HG03135 (cell line): ENCODE measurements around the gene RUNX3.

Experiments
- ATAC-seq: cut with Tn5 transposase; IDR thresholded peaks from one replicate; pipeline ENCODE4 v1.9.1; 2021; ENCODE audit warnings: mild to moderate bottlenecking, moderate library complexity; ENCODE audit not compliant: unreplicated experiment

The RUNX3 gene

GRCh38 chr1:24963943-24964693 is 34.0 kb upstream of the RUNX3 start:
- no peak for ATAC-seq

GRCh38 chr1:24963099-24963872 is 33.2 kb upstream of the RUNX3 start:
- ATAC-seq: no peak

GRCh38 chr1:24961961-24962861 is 32.1 kb upstream of the RUNX3 start:
- ATAC-seq: no peak

- no peak for ATAC-seq
These were observed 31.3 kb upstream of the RUNX3 start for GRCh38 chr1:24961334-24961733.

- no peak for ATAC-seq
These were observed 30.2 kb upstream of the RUNX3 start for GRCh38 chr1:24960071-24960801.

- ATAC-seq: no peak
These were observed 29.5 kb upstream of the RUNX3 start for GRCh38 chr1:24959623-24959975.

GRCh38 chr1:24958766-24959622 is 28.9 kb upstream of the RUNX3 start:
- no peak for ATAC-seq

- no peak for ATAC-seq
These were observed 28.0 kb upstream of the RUNX3 start for GRCh38 chr1:24957808-24958752.

- ATAC-seq: no peak
These were observed 27.1 kb upstream of the RUNX3 start for GRCh38 chr1:24957016-24957807.

GRCh38 chr1:24955779-24956365 is 25.8 kb upstream of the RUNX3 start:
- ATAC-seq: no peak

- ATAC-seq: no peak
These were observed 25.1 kb upstream of the RUNX3 start for GRCh38 chr1:24955161-24955560.

GRCh38 chr1:24954631-24955030 is 24.6 kb upstream of the RUNX3 start:
- ATAC-seq: no peak

- no peak for ATAC-seq
These were observed 23.9 kb upstream of the RUNX3 start for GRCh38 chr1:24954022-24954421.

- no peak for ATAC-seq
These were observed 22.4 kb upstream of the RUNX3 start for GRCh38 chr1:24952413-24952841.

GRCh38 chr1:24951810-24952412 is 21.8 kb upstream of the RUNX3 start:
- ATAC-seq: no peak

- no peak for ATAC-seq
These were observed 21.3 kb upstream of the RUNX3 start for GRCh38 chr1:24951337-24951736.

- ATAC-seq: no peak
These were observed 19.3 kb upstream of the RUNX3 start for GRCh38 chr1:24949331-24949881.
